Activated naive CD4-positive, alpha-beta T cell treated with anti-CD3 and anti-CD28 coated beads for 36 hours (primary cell): Measurements from ENCODE around the gene PLCG1. TPM values are rescaled to one million over a fixed set of nuclear protein-coding genes. Genes with fewer than 3 reads are reported as not detected.

Experiments
- CTCF ChIA-PET: fragments of 350-600 bp; sonication (Branson Sonifier 250); formaldehyde crosslinking; loops from one replicate; lab custom pipeline; 2021; ENCODE audit warnings: antibody characterized with exemption; lab: Charles Lee
- DNase-seq: peaks from one replicate; pipeline ENCODE4 v3.0.0-alpha.2; 2020
- H3K27ac Mint-ChIP-seq: one replicate; pipeline ENCODE4 v1.8.0; 2021; ENCODE audit warnings: mild to moderate bottlenecking, mixed read lengths
- H3K27me3 Mint-ChIP-seq: one replicate; pipeline ENCODE4 v1.8.0; 2021; ENCODE audit warnings: low read depth, mixed read lengths
- H3K36me3 Mint-ChIP-seq: one replicate; pipeline ENCODE4 v1.8.0; 2021; ENCODE audit warnings: low read depth, mixed read lengths
- H3K4me1 Mint-ChIP-seq: one replicate; pipeline ENCODE4 v1.8.0; 2021; ENCODE audit warnings: low read depth, mixed read lengths
- H3K4me3 Mint-ChIP-seq: one replicate; pipeline ENCODE4 v1.8.0; 2021; ENCODE audit warnings: mild to moderate bottlenecking, moderate library complexity, mixed read lengths
- H3K9me3 Mint-ChIP-seq: one replicate; pipeline ENCODE4 v1.8.0; 2021; ENCODE audit warnings: mixed read lengths
- intact Hi-C: fragments of 100-400 bp; cut with micrococcal nuclease; formaldehyde crosslinking; loops from one replicate; pipeline ENCODE4 v1.15.1; 2023
- total RNA-seq, 2 experiments: library from RNA; stranded (reverse); gene quantifications; one replicate each; pipeline ENCODE4 v1.2.3, GENCODE V29; 2021

PLCG1 gene
- total RNA-seq, 2 experiments from 2014 or later = 117 to 136 TPM

GRCh38 chr20:41137614-41138474 is 501 bp downstream of the PLCG1 start:
- CTCF ChIA-PET = interaction anchor here (0.6 to 3.2 kb wide), 9 partner anchors 10 to 185 kb away, joined by 3 to 16 read pairs (median 5); no protein-coding TSS in a partner anchor
- Mint-ChIP-seq H3K4me1 (peaks cover 69% of the 10 kb centered on the region), H3K36me3 (peaks cover 6% of the 10 kb centered on the region), H3K27me3 (no peaks in the 10 kb centered on the region), H3K4me3 (peak overlapping the region; percentile 85), H3K9me3 (no peaks in the 10 kb centered on the region), H3K27ac (peak overlapping the region; percentile 94)
- intact Hi-C loops = loop anchor here (1.0 to 5.0 kb wide), 7 partner anchors 19 to 555 kb away; partner anchors contain the start of genes CHD6 and TOP1
- DNase-seq = peak; percentile 73

- CTCF ChIA-PET = interaction anchor here (0.6 to 3.2 kb wide), 10 partner anchors 7 to 184 kb away, joined by 3 to 16 read pairs (median 5); no protein-coding TSS in a partner anchor
- Mint-ChIP-seq H3K9me3 (no peaks in the 10 kb centered on the region), H3K4me1 (peaks cover 73% of the 10 kb centered on the region), H3K27ac (peak overlapping the region; percentile 94), H3K4me3 (peak overlapping the region; percentile 85), H3K27me3 (no peaks in the 10 kb centered on the region), H3K36me3 (peaks cover 6% of the 10 kb centered on the region)
- intact Hi-C loops = loop anchor here (5.0 kb wide), 3 partner anchors 34 to 479 kb away; partner anchors contain the start of gene CHD6
- peak; percentile 66 for DNase-seq
Observed at GRCh38 chr20:41138475-41139226, 1.3 kb downstream of the PLCG1 start.

- no peaks in the 10 kb centered on the region for H3K27me3 Mint-ChIP-seq
- peak; percentile 45 for DNase-seq
Observed at GRCh38 chr20:41139227-41140093, 2.1 kb downstream of the PLCG1 start.

GRCh38 chr20:41140226-41141133 is 3.1 kb downstream of the PLCG1 start:
- peak overlapping the region; percentile 85 for H3K4me3 Mint-ChIP-seq
- peaks cover 14% of the 10 kb centered on the region for H3K36me3 Mint-ChIP-seq
- H3K9me3 Mint-ChIP-seq = no peaks in the 10 kb centered on the region
- peak overlapping the region; percentile 94 for H3K27ac Mint-ChIP-seq
- H3K4me1 Mint-ChIP-seq = peaks cover 74% of the 10 kb centered on the region
- CTCF ChIA-PET = interaction anchor here (1.2 to 4.7 kb wide), 5 partner anchors 9 to 32 kb away, joined by 3 to 32 read pairs (median 11); no protein-coding TSS in a partner anchor
- DNase-seq = peak; percentile 52
- intact Hi-C loops = no loop called here
- H3K27me3 Mint-ChIP-seq = no peaks in the 10 kb centered on the region

More at GRCh38 chr20:41139227-41140093, 2.1 kb downstream of the PLCG1 start:
- H3K36me3 Mint-ChIP-seq = peaks cover 11% of the 10 kb centered on the region
- no peaks in the 10 kb centered on the region for H3K9me3 Mint-ChIP-seq
- intact Hi-C loops = loop anchor here (5.0 kb wide), 3 partner anchors 33 to 478 kb away; partner anchors contain the start of gene CHD6
- peaks cover 74% of the 10 kb centered on the region for H3K4me1 Mint-ChIP-seq
- H3K27ac Mint-ChIP-seq = peak overlapping the region; percentile 94
- peak overlapping the region; percentile 85 for H3K4me3 Mint-ChIP-seq
- CTCF ChIA-PET = interaction anchor here (1.0 to 3.2 kb wide), 6 partner anchors 8 to 33 kb away, joined by 5 to 16 read pairs (median 6); no protein-coding TSS in a partner anchor

- intact Hi-C loops = no loop called here
- peak; percentile 47 for DNase-seq
- no peaks in the 10 kb centered on the region for H3K27me3 Mint-ChIP-seq
- H3K27ac Mint-ChIP-seq = peak overlapping the region; percentile 94
- H3K9me3 Mint-ChIP-seq = no peaks in the 10 kb centered on the region
- CTCF ChIA-PET = interaction anchor here (1.2 to 4.7 kb wide), 7 partner anchors 8 to 198 kb away, joined by 3 to 32 read pairs (median 6); no protein-coding TSS in a partner anchor
- peak overlapping the region; percentile 85 for H3K4me3 Mint-ChIP-seq
- peaks cover 14% of the 10 kb centered on the region for H3K36me3 Mint-ChIP-seq
- H3K4me1 Mint-ChIP-seq = peaks cover 74% of the 10 kb centered on the region
Observed at GRCh38 chr20:41141153-41141815, 3.9 kb downstream of the PLCG1 start.

GRCh38 chr20:41142245-41142644 is 4.9 kb downstream of the PLCG1 start:
- Mint-ChIP-seq H3K36me3 (peaks cover 18% of the 10 kb centered on the region), H3K27me3 (no peaks in the 10 kb centered on the region), H3K27ac (peak overlapping the region; percentile 94), H3K4me1 (peaks cover 82% of the 10 kb centered on the region), H3K4me3 (peak overlapping the region; percentile 85), H3K9me3 (no peaks in the 10 kb centered on the region)
- CTCF ChIA-PET = interaction anchor here (0.7 to 4.7 kb wide), 8 partner anchors 8 to 197 kb away, joined by 3 to 32 read pairs (median 6); no protein-coding TSS in a partner anchor
- DNase-seq = peak; percentile 36
- intact Hi-C loops = no loop called here

- peak; percentile 61 for DNase-seq
- Mint-ChIP-seq H3K4me3 (peak overlapping the region; percentile 50), H3K27me3 (no peaks in the 10 kb centered on the region), H3K36me3 (peaks cover 19% of the 10 kb centered on the region), H3K4me1 (peaks cover 87% of the 10 kb centered on the region), H3K27ac (peak overlapping the region; percentile 94), H3K9me3 (no peaks in the 10 kb centered on the region)
- intact Hi-C loops = no loop called here
- CTCF ChIA-PET = interaction anchor here (0.7 to 5.4 kb wide), 8 partner anchors 8 to 197 kb away, joined by 3 to 35 read pairs (median 7); partner anchors contain the start of gene LPIN3
Observed at GRCh38 chr20:41142919-41143318, 5.6 kb downstream of the PLCG1 start.

GRCh38 chr20:41143354-41143753 is 6.0 kb downstream of the PLCG1 start:
- CTCF ChIA-PET = interaction anchor here (1.3 to 5.4 kb wide), 6 partner anchors 8 to 197 kb away, joined by 3 to 35 read pairs (median 6); partner anchors contain the start of gene LPIN3
- Mint-ChIP-seq H3K4me3 (no peak overlapping the region), H3K4me1 (peaks cover 92% of the 10 kb centered on the region), H3K27ac (peak overlapping the region; percentile 94), H3K36me3 (peaks cover 20% of the 10 kb centered on the region), H3K9me3 (no peaks in the 10 kb centered on the region), H3K27me3 (no peaks in the 10 kb centered on the region)
- intact Hi-C loops = no loop called here
- DNase-seq = peak; percentile 2

- CTCF ChIA-PET = interaction anchor here (0.7 to 5.4 kb wide), 2 partner anchors 10 kb away, joined by 3 to 35 read pairs; no protein-coding TSS in a partner anchor
- H3K4me3 Mint-ChIP-seq = no peak overlapping the region
Observed at GRCh38 chr20:41145317-41145716, 8.0 kb downstream of the PLCG1 start.

More at GRCh38 chr20:41145317-41145716, 8.0 kb downstream of the PLCG1 start:
- intact Hi-C loops = no loop called here
- H3K27me3 Mint-ChIP-seq = no peaks in the 10 kb centered on the region
- peaks cover 97% of the 10 kb centered on the region for H3K4me1 Mint-ChIP-seq
- peaks cover 21% of the 10 kb centered on the region for H3K36me3 Mint-ChIP-seq
- no peak for DNase-seq
- no peaks in the 10 kb centered on the region for H3K9me3 Mint-ChIP-seq
- peak overlapping the region; percentile 76 for H3K27ac Mint-ChIP-seq
